Pancreas (tissue), 10 donors: ENCODE results near the gene DLGAP3. TPM values are rescaled to one million over a fixed set of nuclear protein-coding genes. Genes with fewer than 3 reads are reported as not detected.
"Not testable (repeated sequence)": the region's sequence is repeated elsewhere in the genome, so short reads cannot be mapped to it uniquely, and the experiment has no call there.

ENCODE experiments used
- ATAC-seq, 4 donors: fragments of 200-7000 bp; cut with Tn5 transposase; one replicate each; pipeline versions ENCODE4 v1.8.0 to v1.9.1; 2020; ENCODE audit warnings: mild to moderate bottlenecking in 4 of 4, moderate library complexity in 4 of 4
- DNase-seq, 6 donors: peaks; one replicate each; pipeline ENCODE4 v3.0.0-alpha.2; 2020
- FAIRE-seq: peaks from 2 replicates; lab custom pipeline; 2012; peaks lifted over from hg19 to GRCh38; lab: Jason Lieb, UNC
- H3K27ac ChIP-seq, 4 donors: fragments of 200-600 bp; sonication (generic); 1 replicate in 3 of 4; 2 replicates in 1 of 4; pipeline versions ENCODE4 v1.5.0 to v1.8.0; 2020
- H3K27me3 ChIP-seq, 4 donors: fragments of 200-600 bp; one replicate each; pipeline ENCODE4 v1.8.0; 2021
- H3K36me3 ChIP-seq, 3 donors: fragments of 200-600 bp; sonication (generic) in 1 of 3; one replicate each; pipeline versions ENCODE4 v1.5.0 to v1.8.0; 2020 to 2021
- H3K4me1 ChIP-seq, 3 donors: fragments of 200-600 bp; one replicate each; pipeline ENCODE4 v1.8.0; 2021
- H3K4me3 ChIP-seq, 4 donors: fragments of 200-600 bp; sonication (generic) in 2 of 4; one replicate each; pipeline versions ENCODE4 v1.5.0 to v1.8.0; 2020 to 2021
- H3K9me3 ChIP-seq, 4 donors: fragments of 200-600 bp; one replicate each; pipeline ENCODE4 v1.8.0; 2021
- WGBS, 2 donors: extraction: QIAGEN DNeasy Blood & Tissue Kit; methylation state at CpG; one replicate each; pipeline ENCODE4 v1.1.7; 2013; 5-methylcytosine and 5-hydroxymethylcytosine counted together
- intact Hi-C, 3 donors: fragments of 100-400 bp; cut with DNase I; formaldehyde crosslinking; loops; one replicate each; pipeline versions ENCODE4 v1.11.1 to v1.14.2; 2022
- polyA plus RNA-seq, 2 donors: library from polyadenylated mRNA; stranded (reverse); fragments of 200-250 nt; gene quantifications; one replicate each; pipeline ENCODE4 v1.2.3, GENCODE V29; 2013
- total RNA-seq, 6 donors: library from RNA; stranded (reverse); fragmentation: NEBNext Ultra II Directional in 4 of 6; extraction: Animal tissue kit (Norgen Biotek cat#: 25700) in 4 of 6; gene quantifications; one replicate each; pipeline versions ENCODE4 v1.2.1 to v1.2.4, GENCODE V29; 2021 to 2023
- TF ChIP-seq, protein P1 (sequence below), 4 donors: fragments of 200-600 bp; sonication (generic) in 3 of 4; IDR thresholded peaks; one replicate each; pipeline versions ENCODE4 v1.5.0 to v1.8.0; 2021; ENCODE audit warnings: antibody characterized with exemption in 4 of 4
- donor health status: healthy with polysubstance abuse.
- donor health status: DM: no; HTN: no; CAD: no; lungs with moderate emphysema.
- donor health status: DM: no; HTN: no; CAD: no.
- donor health status: control.
- donor health status: control.
- donor health status: Bipolar disorder and iron deficiency.
- donor health status: DM: yes; HTN: yes; CAD: no.
- donor health status: DM: no; HTN: no; CAD: no.
- donor health status: DM: no; HTN: no; CAD: no.
- donor health status: DM: yes; HTN: yes; CAD: no.

The DLGAP3 gene
- total and polyA plus RNA-seq, 8 donors: 0.53 to 1.8 (median 1.4) TPM

- no peak overlapping the region for H3K4me3 ChIP-seq
- 27 to 32% methylated on average over 5 of the region's 5 CpGs for WGBS, 2 donors
- H3K27me3 ChIP-seq: no peaks in the 10 kb centered on the region
- no peaks in the 10 kb centered on the region for H3K4me1 ChIP-seq
- FAIRE-seq: no peak
- DNase-seq: no peak
- no peaks in the 10 kb centered on the region for H3K9me3 ChIP-seq
- intact Hi-C loops: no loop called here
- H3K27ac ChIP-seq: no peak overlapping the region
- H3K36me3 ChIP-seq: no peaks in the 10 kb centered on the region
- TF ChIP-seq, protein P1, sequence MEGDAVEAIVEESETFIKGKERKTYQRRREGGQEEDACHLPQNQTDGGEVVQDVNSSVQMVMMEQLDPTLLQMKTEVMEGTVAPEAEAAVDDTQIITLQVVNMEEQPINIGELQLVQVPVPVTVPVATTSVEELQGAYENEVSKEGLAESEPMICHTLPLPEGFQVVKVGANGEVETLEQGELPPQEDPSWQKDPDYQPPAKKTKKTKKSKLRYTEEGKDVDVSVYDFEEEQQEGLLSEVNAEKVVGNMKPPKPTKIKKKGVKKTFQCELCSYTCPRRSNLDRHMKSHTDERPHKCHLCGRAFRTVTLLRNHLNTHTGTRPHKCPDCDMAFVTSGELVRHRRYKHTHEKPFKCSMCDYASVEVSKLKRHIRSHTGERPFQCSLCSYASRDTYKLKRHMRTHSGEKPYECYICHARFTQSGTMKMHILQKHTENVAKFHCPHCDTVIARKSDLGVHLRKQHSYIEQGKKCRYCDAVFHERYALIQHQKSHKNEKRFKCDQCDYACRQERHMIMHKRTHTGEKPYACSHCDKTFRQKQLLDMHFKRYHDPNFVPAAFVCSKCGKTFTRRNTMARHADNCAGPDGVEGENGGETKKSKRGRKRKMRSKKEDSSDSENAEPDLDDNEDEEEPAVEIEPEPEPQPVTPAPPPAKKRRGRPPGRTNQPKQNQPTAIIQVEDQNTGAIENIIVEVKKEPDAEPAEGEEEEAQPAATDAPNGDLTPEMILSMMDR (IDR thresholded peaks at IDR 0.05): no peak
- ATAC-seq: peak in 1 of 4 donors; percentile 22
Observed at GRCh38 chr1:34970829-34971228, 41.4 kb upstream of the DLGAP3 start.

DNA sequence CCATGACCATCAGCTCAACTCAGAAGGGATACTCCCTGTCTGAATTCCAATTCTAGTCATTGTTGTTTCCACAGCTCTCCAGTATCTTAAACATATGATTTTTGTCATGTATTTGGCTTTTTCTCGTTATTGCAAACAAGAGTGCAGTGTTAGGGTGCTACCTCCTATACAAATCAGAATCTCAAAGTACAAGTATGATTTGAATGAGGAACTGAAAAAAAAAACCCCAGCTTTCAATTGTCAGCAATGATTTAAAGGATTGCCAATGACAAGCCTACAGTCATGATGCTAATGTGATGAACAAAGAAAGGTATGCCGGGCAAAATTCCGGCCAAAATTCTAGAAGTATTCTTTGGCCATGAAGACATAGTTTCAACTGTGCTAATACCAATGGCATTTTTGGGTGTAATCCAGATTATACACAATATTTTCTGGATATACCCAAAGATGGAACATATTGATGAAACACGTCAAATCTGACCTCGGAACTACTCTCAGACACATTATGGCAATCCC lies 40.8 kb upstream of the DLGAP3 start:
- TF ChIP-seq, protein P1 (IDR thresholded peaks at IDR 0.05): no peak
- no peak for FAIRE-seq

DNA sequence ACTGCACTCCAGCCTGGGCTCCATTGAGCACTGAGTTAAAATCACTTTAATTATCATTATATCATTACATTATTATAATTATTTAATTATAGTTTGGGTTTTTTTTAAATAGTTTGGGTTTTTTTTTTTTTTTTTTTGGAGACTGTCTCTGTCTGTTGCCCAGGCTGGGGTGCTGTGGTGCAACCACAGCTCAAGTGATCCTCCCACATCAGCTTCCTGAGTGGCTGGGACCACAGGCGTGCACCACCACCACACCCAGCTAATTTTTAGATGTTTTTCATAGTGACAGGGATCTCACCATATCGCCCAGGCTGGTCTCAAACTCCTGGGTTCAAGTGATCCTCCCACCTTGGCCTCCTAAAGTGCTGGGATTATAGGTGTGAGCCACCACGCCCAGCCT lies 38.8 kb upstream of the DLGAP3 start:
- intact Hi-C loops, H3K9me3 ChIP-seq, H3K27ac ChIP-seq, DNase-seq, H3K36me3 ChIP-seq, ATAC-seq, H3K4me1 ChIP-seq, H3K4me3 ChIP-seq, FAIRE-seq, H3K27me3 ChIP-seq: not testable (repeated sequence)
- WGBS, 2 donors: 74 to 81% methylated on average over 2 to 3 of the region's 3 CpGs

More for the DNA sequence above, 40.8 kb upstream of the DLGAP3 start:
- no peaks in the 10 kb centered on the region for H3K9me3 ChIP-seq
- no peaks in the 10 kb centered on the region for H3K27me3 ChIP-seq
- DNase-seq: no peak
- 73 to 79% methylated on average over 5 of the region's 5 CpGs for WGBS, 2 donors
- no peaks in the 10 kb centered on the region for H3K4me1 ChIP-seq
- intact Hi-C loops: no loop called here
- H3K27ac ChIP-seq: no peak overlapping the region
- H3K36me3 ChIP-seq: no peaks in the 10 kb centered on the region
- ATAC-seq: no peak
- H3K4me3 ChIP-seq: no peak overlapping the region

DNA sequence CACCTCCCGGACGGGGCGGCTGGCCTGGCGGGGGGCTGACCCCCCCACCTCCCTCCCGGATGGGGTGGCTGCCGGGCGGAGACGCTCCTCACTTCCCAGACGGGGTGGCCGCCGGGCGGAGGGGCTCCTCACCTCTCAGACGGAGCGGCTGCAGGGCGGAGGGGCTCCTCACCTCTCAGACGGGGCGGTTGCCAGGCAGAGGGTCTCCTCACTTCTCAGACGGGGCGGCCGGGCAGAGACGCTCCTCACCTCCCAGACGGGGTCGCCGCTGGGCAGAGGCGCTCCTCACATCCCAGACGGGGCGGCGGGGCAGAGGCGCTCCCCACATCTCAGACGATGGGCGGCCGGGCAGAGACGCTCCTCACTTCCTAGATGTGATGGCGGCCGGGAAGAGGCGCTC lies 38.2 kb upstream of the DLGAP3 start:
- intact Hi-C loops, H3K4me1 ChIP-seq, H3K4me3 ChIP-seq, H3K27me3 ChIP-seq, H3K36me3 ChIP-seq, FAIRE-seq, H3K27ac ChIP-seq, H3K9me3 ChIP-seq, ATAC-seq: not testable (repeated sequence)
- DNase-seq: peak in 1 of 6 donors; percentile 32
- WGBS, 2 donors: 95% methylated on average over 19 of the region's 36 CpGs; no CpG with 5 or more reads in 1 of the 2 donors

GRCh38 chr1:34965597-34965996 lies 36.1 kb upstream of the DLGAP3 start:
- FAIRE-seq: no peak
- no peak for ATAC-seq
- H3K9me3 ChIP-seq: no peaks in the 10 kb centered on the region
- H3K36me3 ChIP-seq: no peaks in the 10 kb centered on the region
- TF ChIP-seq, protein P1 (IDR thresholded peaks at IDR 0.05): no peak
- intact Hi-C loops: no loop called here
- WGBS, 2 donors: 71 to 73% methylated on average over 2 of the region's 2 CpGs
- no peak overlapping the region for H3K4me3 ChIP-seq
- no peaks in the 10 kb centered on the region for H3K4me1 ChIP-seq
- no peak overlapping the region for H3K27ac ChIP-seq
- DNase-seq: no peak
- no peaks in the 10 kb centered on the region for H3K27me3 ChIP-seq

GRCh38 chr1:34950428-34950827 lies 21.0 kb upstream of the DLGAP3 start:
- H3K27me3 ChIP-seq: no peaks in the 10 kb centered on the region
- H3K4me3 ChIP-seq: no peak overlapping the region
- TF ChIP-seq, protein P1 (IDR thresholded peaks at IDR 0.05): no peak
- no peaks in the 10 kb centered on the region for H3K9me3 ChIP-seq
- FAIRE-seq (no peak), DNase-seq (no peak), ATAC-seq (no peak)
- 18 to 23% methylated on average over 1 of the region's 1 CpG for WGBS, 2 donors
- intact Hi-C loops: no loop called here
- no peaks in the 10 kb centered on the region for H3K36me3 ChIP-seq
- H3K27ac ChIP-seq: no peak overlapping the region
- H3K4me1 ChIP-seq: no peaks in the 10 kb centered on the region

DNA sequence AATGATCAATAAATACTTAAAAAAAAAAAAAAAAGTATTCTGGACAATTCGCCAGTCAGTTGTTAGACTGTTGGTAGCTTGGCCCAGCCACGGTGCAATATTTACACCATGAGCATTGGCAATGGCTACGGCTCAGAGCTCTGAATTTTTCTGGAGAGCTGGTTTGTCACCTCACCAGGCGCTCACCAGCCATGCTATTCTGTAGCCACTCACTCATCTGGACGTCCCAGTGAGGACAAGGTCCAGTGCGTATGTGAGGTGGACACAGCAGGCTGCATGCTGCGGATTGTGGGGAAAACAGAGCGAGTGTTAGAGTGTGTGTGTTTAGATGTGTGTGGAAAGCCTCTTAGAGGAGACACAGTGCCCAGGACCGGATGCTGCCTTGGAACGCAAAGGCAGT lies 19.3 kb upstream of the DLGAP3 start:
- DNase-seq, H3K4me3 ChIP-seq, FAIRE-seq, intact Hi-C loops, H3K9me3 ChIP-seq, H3K27me3 ChIP-seq, ATAC-seq, H3K4me1 ChIP-seq, H3K27ac ChIP-seq, H3K36me3 ChIP-seq: not testable (repeated sequence)
- WGBS, 2 donors: 76 to 83% methylated on average over 10 of the region's 10 CpGs

DNA sequence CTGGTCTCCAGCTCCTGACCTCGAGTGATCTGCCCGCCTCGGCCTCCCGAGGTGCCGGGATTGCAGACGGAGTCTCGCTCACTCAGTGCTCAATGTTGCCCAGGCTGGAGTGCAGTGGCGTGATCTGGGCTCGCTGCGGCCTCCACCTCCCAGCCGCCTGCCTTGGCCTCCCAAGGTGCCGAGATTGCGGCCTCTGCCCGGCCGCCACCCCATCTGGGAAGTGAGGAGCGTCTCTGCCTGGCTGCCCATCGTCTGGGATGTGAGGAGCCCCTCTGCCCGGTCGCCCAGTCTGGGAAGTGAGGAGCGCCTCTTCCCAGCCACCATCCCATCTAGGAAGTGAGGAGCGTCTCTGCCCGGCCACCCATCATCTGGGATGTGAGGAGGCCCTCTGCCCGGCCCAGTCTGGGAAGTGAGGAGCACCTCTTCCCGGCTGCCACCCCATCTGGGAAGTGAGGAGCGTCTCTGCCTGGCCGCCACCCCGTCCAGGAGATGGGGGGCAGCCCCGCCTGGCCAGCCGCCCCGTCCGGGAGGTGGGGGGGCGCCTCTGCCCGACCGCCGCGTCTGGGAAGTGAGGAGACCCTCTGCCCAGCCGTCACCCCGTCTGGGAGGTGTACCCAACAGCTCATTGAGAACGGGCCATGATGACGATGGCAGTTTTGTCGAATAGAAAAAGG lies 18.3 kb upstream of the DLGAP3 start:
- H3K27ac ChIP-seq, ATAC-seq, H3K4me1 ChIP-seq, H3K4me3 ChIP-seq, H3K9me3 ChIP-seq, FAIRE-seq, H3K36me3 ChIP-seq, H3K27me3 ChIP-seq, intact Hi-C loops: not testable (repeated sequence)
- DNase-seq: peak in 1 of 6 donors; percentile 31
- 86 to 87% methylated on average over 37 to 41 of the region's 41 CpGs for WGBS, 2 donors
